ENCODE measurements around the gene THADA.

DNA sequence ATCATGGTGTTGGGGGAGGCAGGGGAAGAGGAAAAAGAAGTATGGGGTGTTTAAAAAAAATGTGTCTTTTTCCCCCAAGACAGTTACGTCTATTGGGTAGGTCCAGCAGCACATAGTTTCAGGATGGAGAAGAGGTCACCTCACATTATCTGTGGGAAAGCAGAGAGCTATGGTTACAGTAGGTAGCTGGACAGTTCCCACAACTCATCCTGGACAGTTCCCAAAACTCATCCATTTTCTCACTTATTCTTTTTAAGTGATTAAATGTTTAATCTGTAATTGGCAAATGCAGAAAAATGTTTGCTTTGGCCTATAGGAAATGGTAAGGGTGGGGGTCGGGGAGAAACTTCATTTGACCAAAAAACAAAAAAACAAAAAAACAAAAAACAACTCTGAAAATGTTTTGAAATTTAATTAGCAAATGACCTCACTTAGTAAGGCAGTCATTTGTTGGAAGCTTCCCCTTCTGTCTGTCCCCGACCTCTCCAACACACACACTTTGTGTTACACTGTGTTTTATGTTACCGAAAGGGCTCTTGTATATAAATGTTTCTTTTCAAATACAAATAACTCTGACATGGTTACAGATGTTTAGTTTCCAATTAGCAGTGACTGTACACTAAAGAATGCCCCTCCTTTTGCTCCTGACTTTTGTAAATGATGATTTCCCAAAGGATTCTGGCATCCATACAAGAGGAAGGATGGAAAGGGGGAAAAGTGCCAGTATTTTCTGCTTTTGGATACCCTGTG lies 196.1 kb downstream of the THADA start:
- TF ChIP-seq, protein P1, sequence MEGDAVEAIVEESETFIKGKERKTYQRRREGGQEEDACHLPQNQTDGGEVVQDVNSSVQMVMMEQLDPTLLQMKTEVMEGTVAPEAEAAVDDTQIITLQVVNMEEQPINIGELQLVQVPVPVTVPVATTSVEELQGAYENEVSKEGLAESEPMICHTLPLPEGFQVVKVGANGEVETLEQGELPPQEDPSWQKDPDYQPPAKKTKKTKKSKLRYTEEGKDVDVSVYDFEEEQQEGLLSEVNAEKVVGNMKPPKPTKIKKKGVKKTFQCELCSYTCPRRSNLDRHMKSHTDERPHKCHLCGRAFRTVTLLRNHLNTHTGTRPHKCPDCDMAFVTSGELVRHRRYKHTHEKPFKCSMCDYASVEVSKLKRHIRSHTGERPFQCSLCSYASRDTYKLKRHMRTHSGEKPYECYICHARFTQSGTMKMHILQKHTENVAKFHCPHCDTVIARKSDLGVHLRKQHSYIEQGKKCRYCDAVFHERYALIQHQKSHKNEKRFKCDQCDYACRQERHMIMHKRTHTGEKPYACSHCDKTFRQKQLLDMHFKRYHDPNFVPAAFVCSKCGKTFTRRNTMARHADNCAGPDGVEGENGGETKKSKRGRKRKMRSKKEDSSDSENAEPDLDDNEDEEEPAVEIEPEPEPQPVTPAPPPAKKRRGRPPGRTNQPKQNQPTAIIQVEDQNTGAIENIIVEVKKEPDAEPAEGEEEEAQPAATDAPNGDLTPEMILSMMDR (IDR thresholded peaks at IDR 0.05), result no peak
- TF ChIP-seq POLR2A (IDR thresholded peaks at IDR 0.05), result no peak
